Ishikawa (cell line): Measurements from ENCODE around the gene ACE.

Experiments used
- CEBPB ChIP-seq: IDR thresholded peaks from 2 replicates; pipeline ENCODE4 v1.6.1; 2012
- CREB1 ChIP-seq: IDR thresholded peaks from 2 replicates; pipeline ENCODE4 v1.6.1; 2012; ENCODE audit warnings: low read depth
- EGR1 ChIP-seq: IDR thresholded peaks from 2 replicates; pipeline ENCODE4 v1.6.1; 2012
- EP300 ChIP-seq: IDR thresholded peaks from 2 replicates; pipeline ENCODE4 v1.6.1; 2012; ENCODE audit warnings: borderline replicate concordance
- FOXM1 ChIP-seq: IDR thresholded peaks from 2 replicates; pipeline ENCODE4 v1.6.1; 2012; ENCODE audit warnings: low read depth, borderline replicate concordance
- MAX ChIP-seq: IDR thresholded peaks from 2 replicates; pipeline ENCODE4 v1.6.1; 2012
- NFIC ChIP-seq: IDR thresholded peaks from 2 replicates; pipeline ENCODE4 v1.6.1; 2012
- RAD21 ChIP-seq: IDR thresholded peaks from 2 replicates; pipeline ENCODE4 v1.6.1; 2012; ENCODE audit warnings: low read depth
- REST ChIP-seq: IDR thresholded peaks from 2 replicates; pipeline ENCODE4 v1.6.1; 2012; ENCODE audit warnings: low read depth, mild to moderate bottlenecking
- TAF1 ChIP-seq: IDR thresholded peaks from 2 replicates; pipeline ENCODE4 v1.6.1; 2012; ENCODE audit warnings: low read depth, mild to moderate bottlenecking
- TCF12 ChIP-seq: IDR thresholded peaks from 2 replicates; pipeline ENCODE4 v1.6.1; 2012; ENCODE audit warnings: low read depth
- TEAD4 ChIP-seq: IDR thresholded peaks from 2 replicates; pipeline ENCODE4 v1.6.1; 2012
- USF1 ChIP-seq: IDR thresholded peaks from 2 replicates; pipeline ENCODE4 v1.6.1; 2012
- YY1 ChIP-seq: IDR thresholded peaks from 2 replicates; pipeline ENCODE4 v1.6.1; 2012; ENCODE audit warnings: low read depth
- ZBTB7A ChIP-seq: IDR thresholded peaks from 2 replicates; pipeline ENCODE4 v1.6.1; 2012; ENCODE audit warnings: low read depth

The ACE gene

GRCh38 chr17:63506627-63507026, 29.8 kb downstream of the ACE start:
- TF ChIP-seq TCF12 (no peak), REST (no peak), ZBTB7A (no peak), NFIC (no peak), USF1 (no peak), YY1 (no peak), MAX (no peak), FOXM1 (no peak), CREB1 (no peak), EGR1 (no peak), EP300 (no peak), CEBPB (no peak), TAF1 (no peak), TEAD4 (no peak), RAD21 (no peak)

GRCh38 chr17:63511331-63511730, 34.5 kb downstream of the ACE start:
- TF ChIP-seq RAD21 (no peak), USF1 (no peak), CREB1 (no peak), EGR1 (no peak), FOXM1 (no peak), TEAD4 (no peak), EP300 (no peak), TCF12 (no peak), ZBTB7A (no peak), MAX (no peak), CEBPB (no peak), NFIC (no peak), YY1 (no peak), TAF1 (no peak), REST (no peak)

- no peak for TF ChIP-seq REST
- no peak for TF ChIP-seq USF1
- TF ChIP-seq EGR1 = no peak
- TF ChIP-seq MAX = no peak
- TF ChIP-seq TCF12 = no peak
- no peak for TF ChIP-seq RAD21
- no peak for TF ChIP-seq ZBTB7A
- TF ChIP-seq TEAD4 = no peak
- no peak for TF ChIP-seq NFIC
- TF ChIP-seq CREB1 = no peak
- TF ChIP-seq YY1 = no peak
- no peak for TF ChIP-seq FOXM1
- no peak for TF ChIP-seq EP300
- TF ChIP-seq CEBPB = no peak
- no peak for TF ChIP-seq TAF1
Observed at GRCh38 chr17:63512388-63512787, 35.5 kb downstream of the ACE start.
